CD4-positive, alpha-beta T cell treated with Interferon gamma for 1 hour (primary cell): ENCODE measurements around the gene ADNP.
A peak's percentile ranks its signal among the peaks of the same experiment; 100 is the strongest.
"Not testable (repeated sequence)": the region's sequence is repeated elsewhere in the genome, so short reads cannot be mapped to it uniquely, and the experiment has no call there.

Source experiments
- DNase-seq: peaks from one replicate; pipeline ENCODE4 v3.0.0-alpha.2; 2020

The ADNP gene

DNA sequence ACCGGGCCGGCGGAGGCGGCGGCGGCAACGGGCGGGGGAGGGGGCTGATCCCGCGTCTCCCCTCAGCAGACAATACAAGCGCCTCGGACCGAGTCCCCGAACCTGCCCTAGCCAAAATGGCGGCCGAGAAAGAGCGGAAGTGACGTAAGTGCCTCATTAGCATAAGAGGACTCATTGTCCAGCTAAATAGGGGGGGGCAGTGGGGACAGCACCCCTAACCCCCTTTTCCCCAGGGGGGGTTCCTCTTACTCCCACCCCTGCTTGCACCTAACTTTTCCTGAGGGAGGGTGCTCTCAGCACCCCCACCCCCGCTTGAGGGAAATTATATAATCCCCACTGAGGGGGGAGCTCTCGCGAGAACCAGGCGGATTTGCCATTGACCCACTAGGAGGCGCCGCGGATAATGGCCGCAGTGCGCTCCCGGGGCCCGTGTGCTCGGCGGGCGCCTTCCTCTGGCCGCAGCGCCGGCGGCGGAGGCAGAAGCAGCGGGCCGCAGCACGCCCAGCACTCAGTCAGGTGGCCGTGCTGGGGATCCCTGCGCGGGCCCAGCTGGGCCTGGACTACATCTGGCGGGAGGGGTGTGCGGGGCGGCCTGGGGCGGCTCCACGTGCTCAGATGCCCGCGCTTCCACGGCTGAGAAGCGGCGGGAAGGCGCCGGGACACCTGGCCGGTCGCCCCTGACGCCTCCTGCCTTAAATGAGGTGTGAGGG lies at the start of gene ADNP:
ADNP (minus strand) TSS at position 132 of the 710 bp plus-strand sequence. CDS start 27,441 bp downstream, outside the sequence.
- peak; percentile 91 for DNase-seq

GRCh38 chr20:50980071-50980681 lies 48.9 kb upstream of the ADNP start:
- DNase-seq = no peak

- not testable (repeated sequence) for DNase-seq
Observed at GRCh38 chr20:50978533-50978932, 47.3 kb upstream of the ADNP start.

DNA sequence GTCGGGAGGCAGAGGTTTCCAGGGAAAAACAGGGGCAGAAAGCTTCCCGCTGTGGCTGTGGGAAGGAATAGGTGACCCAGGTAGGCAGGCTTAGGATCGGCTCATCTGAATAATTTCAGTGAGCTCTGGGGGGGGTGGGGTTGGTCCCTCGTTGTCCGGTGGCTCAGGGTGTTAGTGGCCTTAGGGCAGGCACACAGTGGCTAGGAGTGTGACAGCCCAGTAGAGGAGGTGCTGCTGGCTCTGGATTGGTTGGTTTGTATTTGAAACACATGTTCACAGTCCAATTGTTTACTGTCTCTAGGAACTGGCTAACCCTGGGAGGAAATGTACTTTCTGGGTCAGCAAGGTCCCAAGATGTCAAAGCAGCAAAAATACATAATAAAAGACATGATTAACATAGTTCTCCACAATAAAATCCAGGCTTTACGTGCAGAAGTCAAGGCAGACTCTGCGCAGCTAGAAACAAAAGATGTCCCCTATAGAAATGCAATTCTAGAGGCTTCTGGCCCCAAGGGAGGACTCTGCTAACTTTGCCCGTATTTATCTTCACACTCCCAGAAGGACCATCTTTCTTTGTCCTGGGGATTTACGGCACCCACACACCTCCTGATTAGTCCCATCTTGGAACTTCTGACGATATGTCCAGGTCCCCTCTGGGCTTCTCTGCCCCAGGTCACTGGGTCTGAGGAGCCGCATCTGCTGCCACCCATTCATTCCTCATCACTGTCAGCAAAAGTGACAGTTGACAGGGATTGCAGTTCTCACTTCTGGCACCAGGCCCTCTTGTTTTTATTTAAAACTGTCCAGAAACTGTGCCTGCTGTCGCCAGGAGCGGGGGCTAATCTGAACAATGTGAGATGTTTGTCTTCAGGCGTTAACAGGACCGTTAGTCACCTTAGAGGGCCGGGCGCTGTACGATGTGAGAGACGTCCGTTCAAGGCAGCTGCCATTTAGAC lies 46.1 kb upstream of the ADNP start:
- DNase-seq = no peak

GRCh38 chr20:50975701-50976330 lies 44.6 kb upstream of the ADNP start:
- DNase-seq = no peak

DNA sequence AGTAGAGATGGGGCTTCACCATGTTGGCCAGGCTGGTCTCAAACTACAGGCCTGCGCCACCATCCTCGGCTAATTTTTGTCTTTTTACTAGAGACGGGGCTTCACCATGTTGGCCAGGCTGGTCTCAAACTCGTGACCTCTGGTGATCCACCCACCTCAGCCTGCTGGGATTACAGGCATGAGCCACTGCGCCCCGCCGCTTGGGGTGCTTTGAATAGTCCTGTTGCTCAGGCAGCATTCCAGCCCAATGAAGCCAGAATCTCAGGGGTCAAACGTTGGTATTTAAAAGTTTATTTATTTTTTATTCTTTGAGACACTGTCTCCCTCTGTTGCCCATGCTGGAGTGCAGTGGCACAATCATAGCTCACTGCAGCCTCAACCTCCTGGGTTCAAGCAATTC lies 38.7 kb upstream of the ADNP start:
- no peak for DNase-seq

DNA sequence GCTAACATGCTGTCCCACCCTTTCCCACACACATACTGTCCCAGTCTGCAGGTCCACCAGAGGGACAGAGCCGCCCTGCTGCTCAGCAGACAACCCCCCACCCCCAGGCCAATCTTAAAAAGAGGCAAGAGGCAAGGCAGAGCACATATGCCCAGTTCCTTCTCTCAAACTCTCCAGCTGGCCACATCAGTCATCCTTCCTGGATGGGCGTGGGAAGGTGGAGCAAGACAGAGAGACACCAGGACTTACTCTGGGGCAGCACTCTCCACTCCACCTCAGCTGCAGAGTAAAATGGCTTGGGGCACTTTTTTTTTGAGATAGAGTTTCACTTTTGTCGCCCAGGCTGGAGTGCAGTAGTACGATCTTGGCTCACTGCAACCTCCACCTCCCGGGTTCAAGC lies 38.2 kb upstream of the ADNP start:
- no peak for DNase-seq

DNA sequence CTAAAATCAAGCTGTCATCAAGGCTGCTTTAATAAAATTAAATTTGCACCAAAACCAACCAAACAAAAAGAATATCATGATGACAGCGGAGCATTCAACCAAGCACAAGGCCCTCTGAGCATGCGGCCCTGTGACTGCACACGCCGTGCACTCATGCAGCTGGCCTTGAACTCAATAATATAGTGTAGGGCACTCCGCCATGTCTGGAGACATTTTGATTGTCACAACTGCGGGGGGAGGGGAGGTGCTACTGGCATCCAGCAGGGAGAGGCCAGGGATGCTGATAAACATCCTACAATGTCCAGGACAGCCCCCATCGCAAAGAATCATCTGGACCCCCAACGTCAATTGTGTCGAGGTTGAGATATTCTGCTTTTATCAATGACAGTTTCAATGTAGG lies 37.1 kb upstream of the ADNP start:
- no peak for DNase-seq

DNA sequence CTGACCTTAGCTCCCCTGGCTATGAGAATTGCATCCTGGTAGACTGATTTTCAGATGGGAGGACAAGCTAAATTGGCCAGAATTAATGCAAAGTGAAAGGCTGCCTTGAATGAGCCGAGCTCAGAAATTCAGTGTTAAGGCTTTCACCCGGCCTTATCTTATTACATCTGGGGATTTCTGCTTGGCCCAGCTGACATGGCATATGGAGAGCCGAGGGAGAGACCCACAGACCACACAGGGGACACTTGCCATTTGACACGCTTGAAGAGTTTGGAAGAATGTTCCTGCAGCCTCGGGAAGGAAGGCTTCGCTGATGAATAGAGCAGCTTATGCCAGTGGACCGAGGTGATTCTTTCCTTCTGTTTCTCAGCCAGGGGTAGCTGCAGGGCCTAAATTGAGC lies 36.3 kb upstream of the ADNP start:
- DNase-seq = no peak

DNA sequence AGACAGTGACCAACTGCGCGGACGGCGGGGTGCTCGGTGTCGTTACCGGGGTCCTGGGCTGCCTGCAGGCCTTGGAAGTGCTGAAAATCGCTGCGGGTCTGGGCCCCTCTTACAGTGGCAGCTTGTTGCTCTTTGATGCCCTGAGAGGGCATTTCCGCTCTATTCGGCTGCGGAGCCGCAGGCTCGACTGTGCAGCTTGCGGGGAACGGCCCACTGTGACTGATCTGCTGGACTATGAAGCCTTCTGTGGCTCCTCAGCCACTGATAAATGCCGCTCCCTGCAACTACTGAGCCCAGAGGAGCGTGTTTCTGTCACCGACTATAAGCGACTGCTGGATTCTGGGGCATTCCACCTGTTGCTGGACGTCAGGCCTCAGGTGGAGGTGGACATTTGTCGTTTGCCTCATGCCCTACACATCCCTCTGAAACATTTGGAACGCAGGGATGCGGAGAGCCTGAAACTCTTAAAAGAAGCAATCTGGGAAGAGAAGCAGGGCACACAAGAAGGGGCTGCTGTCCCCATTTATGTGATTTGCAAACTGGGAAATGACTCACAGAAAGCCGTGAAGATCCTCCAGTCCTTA lies 28.4 kb upstream of the ADNP start:
- no peak for DNase-seq

DNA sequence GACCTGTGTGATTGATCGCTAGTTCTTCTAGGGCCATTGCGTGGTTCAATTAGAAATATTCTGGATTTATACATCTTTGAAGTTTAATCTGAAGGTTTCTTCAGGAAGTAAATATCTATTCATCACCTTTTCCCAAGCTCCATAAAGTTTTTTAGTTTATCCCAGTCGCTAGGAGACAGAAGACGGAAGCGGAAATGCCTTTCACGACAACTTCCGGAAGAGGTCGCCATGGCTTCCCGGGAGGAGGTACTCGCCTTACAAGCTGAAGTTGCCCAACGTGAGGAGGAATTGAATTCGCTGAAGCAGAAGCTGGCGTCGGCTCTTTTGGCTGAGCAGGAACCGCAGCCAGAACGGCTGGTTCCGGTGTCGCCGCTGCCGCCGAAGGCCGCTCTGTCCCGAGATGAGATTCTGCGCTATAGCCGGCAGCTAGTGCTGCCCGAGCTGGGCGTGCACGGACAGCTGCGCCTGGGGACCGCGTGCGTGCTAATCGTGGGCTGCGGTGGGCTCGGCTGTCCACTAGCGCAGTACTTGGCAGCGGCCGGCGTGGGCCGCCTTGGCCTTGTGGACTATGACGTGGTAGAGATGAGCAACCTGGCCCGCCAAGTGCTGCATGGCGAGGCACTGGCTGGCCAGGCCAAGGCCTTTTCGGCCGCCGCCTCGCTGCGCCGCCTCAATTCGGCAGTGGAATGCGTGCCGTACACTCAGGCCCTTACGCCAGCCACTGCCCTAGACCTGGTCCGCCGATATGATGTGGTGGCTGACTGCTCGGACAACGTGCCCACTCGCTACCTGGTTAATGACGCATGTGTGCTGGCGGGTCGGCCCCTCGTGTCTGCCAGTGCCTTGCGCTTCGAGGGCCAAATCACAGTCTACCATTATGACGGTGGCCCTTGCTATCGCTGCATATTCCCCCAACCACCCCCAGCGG lies 27.6 kb upstream of the ADNP start, which contains the start of gene MOCS3:
MOCS3 (plus strand) TSS at position 204 of the 928 bp plus-strand sequence; CDS start at position 229, 25 bp downstream.
- peak; percentile 87 for DNase-seq

DNA sequence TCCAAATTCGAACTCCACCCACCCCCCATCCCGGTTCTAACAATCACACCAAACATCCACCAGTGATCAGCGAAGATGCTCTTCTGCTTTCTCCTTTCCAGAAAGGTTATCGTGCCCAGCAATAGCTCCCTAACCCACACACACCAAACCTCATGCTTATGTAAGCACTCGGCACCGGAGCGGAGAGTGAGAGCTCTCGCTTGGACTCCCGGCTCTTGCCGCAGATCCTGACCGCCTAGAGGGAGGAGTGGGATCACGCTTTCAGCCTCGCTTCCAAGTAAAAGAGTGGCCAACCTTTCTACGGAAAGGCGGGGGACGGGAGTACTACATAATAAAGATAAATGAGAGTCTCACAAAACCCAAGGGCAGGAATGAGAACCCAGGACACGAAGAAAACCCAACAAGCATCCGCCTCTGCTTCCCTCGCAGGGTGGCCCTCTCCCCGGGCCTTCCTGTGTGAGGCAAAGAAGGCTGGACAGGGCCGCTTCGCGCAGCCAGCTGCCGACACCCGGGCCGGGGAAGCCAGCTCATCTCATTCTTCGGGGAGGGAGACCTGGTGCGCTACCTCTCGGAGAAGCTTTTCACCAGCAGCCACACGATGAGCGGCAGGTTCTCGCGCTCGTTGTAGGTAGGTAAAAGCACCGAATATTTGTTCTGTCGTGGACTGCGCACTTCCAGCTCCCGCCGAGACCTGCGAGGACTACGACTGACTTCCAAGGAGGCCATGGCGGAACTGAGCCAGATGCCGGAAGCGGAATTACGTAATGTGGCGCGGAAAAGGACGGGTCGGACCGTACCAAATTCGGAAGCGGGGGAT lies 26.8 kb upstream of the ADNP start, which contains the start of gene DPM1:
DPM1 (minus strand) TSS at position 735 of the 817 bp plus-strand sequence; CDS start at position 726, 9 bp downstream.
- peak; percentile 83 for DNase-seq

DNA sequence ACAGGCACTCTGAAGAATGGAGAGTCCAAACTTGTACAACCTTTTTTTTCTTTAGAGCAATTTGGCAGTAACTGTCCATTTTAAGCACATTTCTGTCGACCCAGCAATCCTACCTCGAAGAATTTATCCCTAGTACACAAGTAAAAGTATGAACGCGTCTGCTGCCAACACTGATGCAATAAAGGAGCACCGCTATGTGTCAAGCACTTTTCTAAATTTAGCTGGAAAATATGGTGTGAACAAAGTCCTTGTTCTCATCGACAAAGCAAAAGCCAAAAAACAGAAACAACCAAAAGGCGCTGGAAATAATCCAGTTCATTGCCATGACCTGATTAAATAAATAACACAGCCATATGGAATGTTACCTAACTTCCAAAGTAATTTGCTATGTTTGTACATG lies 26.0 kb upstream of the ADNP start:
- DNase-seq = no peak

GRCh38 chr20:50953821-50954220 lies 22.6 kb upstream of the ADNP start:
- no peak for DNase-seq

- DNase-seq = no peak
Observed at GRCh38 chr20:50953196-50953595, 22.0 kb upstream of the ADNP start.

DNA sequence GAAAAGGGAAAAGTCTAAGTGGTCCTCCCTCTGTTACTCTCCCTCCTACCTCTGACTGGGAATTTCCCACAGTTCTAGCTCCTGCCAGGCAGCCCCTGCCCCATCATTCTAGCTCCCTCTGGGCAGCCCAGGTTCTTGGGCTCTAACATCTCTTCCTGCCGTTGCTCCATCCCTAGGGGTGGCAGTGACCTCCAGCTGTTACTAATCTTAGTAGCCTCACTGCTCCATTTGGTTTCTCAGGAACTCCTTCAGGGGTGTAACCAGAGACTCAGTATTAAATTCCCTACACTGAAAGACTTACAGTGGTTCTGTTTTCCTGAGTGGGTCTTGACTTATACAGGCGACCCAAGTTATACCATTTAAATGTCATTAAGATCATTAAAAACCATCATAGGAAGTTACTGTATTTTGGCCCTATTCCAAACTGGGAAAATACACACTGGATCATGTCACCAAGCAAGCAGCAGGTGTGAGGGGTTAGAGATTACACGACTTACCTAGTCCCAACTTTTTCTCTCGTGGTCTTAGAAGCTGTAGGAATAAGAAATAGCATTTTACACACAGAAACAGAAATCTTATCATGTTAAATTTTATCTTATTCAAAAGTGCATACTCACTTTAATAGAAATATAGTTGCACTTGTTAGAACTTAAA lies 17.0 kb upstream of the ADNP start:
- DNase-seq = no peak

DNA sequence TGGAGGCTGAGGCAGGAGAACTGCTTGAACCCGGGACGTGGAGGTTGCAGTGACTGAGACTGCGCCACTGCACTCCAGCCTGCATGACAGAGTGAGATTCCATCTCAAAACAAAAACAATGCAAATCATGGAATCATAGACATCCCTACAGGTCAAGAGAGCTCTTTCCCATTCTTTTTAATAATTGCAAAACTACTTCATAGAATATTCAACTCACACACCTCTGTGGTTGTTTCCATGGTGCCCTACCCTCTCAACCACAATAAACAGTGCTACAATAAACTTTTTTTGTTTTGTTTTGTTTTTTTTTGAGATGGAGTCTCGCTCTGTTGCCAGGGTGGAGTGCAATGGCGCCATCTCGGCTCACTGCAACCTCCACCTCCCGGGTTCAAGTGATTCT lies 11.8 kb upstream of the ADNP start:
- DNase-seq = no peak

DNA sequence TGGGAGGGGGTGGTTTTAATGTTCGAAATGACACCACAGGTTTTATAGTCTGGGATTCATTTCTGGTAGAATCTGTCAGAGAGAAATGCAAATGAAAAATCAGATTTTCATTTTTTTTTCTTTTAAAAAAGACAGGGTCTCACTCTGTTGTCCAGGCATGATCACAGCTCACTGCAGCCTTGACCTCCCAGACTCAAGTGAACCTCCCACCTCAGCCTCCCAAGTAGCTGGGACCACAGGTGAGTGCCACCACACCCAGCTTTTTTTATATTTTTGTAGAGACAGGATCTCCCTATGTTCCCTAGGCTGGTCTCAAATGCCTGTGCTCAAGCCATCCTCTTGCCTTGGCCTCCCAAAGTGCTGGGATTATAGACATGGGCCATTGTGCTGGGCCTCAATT lies 2.4 kb upstream of the ADNP start:
- no peak for DNase-seq

DNA sequence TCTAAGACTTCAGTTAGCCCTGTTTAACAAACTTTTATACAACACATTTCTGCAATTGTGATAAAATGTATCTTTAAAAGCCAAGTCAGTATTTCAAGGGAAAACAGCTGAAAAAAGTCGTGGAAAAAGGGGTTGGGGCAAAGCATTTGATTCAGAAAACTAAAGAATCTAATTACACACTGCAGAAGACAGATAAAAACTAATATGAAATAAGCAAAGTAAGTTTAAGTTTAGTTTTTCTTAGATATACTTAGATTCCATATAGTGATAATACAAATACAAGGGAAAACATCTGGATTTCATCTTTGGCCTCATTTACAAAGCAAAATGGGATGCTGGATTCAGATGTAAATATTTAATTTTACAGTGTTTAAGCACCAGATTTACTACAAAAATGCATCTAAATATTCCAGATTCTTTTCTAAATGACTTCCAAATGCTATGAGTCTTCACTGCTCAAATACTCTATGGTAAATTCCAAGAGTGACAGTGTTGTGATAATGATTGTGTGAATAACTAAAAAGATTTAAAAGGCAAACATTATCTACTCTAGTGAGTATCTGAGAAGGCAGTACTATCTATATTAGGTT lies 1.5 kb upstream of the ADNP start:
- DNase-seq = no peak
